GM18498 (cell line): ENCODE measurements around the gene ARSK.
"Not testable (repeated sequence)": the region's sequence is repeated elsewhere in the genome, so short reads cannot be mapped to it uniquely, and the experiment has no call there.

Experiments
- ATAC-seq: cut with Tn5 transposase; IDR thresholded peaks from one replicate; pipeline ENCODE4 v1.9.1; 2021; ENCODE audit warnings: mild to moderate bottlenecking, moderate library complexity; ENCODE audit not compliant: unreplicated experiment

Gene ARSK

DNA sequence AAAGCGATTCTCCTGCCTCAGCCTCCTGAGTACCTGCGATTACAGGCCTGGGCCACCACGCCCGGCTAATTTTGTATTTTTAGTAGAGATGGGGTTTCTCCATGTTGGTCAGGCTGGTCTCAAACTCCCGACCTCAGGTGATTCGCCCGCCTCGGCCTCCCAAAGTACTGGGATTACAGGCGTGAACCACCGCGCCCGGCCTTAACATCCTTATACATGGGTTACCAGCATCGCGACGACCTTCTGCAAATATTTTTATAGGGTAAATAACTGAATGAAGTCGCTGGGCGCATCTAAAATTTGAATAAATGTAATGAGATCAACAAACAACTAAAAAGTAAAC is 91.3 kb downstream of the ARSK start:
- ATAC-seq = not testable (repeated sequence)

DNA sequence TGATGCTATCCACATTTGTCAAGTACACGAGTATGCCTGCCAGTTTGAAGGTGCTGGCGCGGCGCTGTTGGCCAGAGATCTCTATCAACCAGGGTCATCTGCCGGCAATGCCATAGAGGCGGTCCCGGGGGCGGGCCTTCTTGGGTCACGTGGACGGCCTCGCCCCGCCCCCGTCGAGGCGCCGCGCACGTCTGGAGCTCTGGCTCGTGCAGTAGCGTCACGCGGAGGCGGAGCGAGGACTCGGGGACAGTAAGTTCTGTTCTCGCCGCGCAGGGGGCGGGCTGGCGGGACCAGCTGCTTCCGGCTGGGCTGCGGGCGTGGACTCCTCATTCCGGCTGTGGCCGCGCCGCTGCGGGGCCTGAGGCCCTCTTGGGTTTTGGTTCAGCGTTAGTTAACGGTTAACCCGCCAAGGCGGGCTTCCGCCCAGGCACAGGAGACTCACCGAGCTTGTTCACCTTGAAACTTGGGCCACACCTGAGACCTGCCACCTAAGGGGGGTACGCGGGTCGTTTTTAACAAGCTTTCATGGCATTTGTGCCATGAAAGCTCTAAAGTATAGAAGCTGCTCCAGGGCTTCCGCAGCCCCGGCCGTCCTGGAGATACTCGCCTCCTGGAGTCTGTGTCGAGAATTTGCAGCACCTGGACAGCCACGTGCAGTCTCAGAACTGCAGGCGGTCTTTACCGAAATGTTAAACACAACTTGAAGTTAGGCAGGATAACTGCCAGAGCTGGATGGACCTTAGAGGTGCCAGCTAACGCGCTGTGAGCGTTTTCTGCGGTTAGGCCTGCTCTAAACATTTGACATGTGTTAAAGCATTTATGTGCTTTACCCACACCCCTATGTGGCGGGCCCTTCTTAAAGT is 91.9 kb downstream of the ARSK start, which contains the start of gene RFESD:
Gene RFESD (plus strand): TSS at position 209 of the 863 bp plus-strand sequence. CDS start 5,495 bp downstream, outside the sequence.
- peak; percentile 98 for ATAC-seq

DNA sequence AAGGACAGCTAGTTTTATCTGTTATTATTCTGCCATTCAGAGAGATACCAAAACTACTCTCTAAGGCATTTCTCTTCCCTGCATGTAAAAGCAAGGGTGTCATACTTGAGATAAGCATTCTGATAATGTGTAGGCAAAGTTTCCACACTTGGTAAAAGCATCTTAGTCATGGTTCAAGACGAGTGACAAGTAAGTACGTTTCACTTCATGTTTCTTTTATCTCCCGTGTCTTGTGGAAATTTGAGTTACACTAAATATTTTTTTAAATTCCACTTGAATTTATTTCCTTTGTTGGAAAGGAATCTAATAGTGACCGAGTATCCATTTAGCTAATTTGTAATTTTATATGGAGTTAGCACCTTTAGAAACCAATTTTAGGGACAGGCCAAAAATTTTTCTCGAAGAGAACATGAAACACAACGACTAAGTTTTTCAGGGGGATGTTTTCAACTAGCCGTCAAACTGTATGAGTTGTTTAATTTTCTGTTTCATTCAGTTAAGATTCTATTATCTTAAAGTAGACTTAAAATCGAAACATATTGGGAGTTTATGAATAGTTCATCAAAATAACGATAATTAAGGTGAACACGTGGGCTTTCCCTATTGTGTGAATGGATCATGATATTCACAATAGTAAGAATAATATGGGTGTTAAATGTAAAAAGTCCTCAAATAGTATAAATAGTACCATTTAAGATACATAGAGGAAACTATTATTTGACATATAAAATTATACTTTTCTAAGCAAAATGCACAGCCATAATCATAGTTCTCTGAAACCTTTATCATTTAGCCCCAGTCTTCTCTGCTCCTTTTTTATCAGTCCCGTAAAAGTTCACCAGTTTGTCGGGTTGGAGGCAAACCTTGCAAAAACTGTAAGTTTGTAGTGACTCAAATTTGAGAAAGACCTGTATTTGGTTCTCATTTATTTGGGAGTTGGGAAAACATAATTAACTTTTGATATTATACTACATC is 93.3 kb downstream of the ARSK start:
- no peak for ATAC-seq

DNA sequence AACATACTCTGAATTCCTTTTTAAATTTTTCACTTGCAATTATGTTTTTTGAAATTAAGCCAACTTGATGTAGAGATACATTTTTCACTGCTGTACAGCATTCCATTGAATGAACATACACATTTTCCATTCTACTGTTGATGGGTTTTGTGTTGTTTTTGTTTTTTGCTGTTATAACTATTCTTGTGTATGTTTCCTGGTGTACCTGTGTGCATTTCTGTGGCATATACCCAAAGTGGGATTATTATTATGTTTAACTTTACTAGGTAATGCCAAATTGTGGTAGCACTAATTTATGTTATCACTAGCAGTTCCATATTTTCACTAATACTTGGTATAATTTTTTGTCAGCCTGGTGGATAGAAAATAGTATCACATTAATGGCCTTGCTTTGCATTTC is 94.4 kb downstream of the ARSK start:
- ATAC-seq = no peak

DNA sequence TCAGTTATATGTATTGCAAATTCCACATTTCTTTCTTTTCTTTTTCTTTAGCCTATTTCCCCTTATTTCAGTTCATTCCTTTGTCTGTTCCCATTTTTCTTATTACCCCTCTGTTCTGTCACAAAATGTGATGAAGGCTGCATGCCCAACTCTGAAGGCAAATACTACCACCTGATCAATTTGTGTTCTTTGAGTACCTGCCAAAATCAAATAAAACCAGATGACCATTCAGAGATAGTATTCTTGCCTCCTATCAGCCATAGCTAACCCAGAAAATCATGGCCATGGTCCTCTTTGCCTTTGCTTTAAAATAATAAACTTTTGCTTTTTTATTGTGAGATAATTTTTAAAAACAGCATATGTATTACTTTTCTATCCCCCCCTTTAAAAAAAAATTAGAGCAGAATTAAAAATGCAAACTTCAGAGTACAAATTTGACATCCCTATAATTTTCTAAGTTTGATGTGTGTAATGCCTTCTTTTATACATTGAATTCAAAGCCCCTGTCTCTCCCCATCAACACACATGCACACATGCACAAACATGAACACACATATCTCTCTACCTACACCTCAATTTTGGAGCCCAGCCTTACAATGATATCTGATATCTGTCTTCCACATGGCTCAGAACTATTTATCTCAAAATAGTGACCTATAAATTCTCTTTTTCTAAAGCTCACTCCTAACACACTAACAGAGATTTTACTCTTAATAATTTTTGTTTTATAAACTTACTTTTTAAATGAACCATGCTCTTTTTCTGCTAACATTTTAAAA is 95.1 kb downstream of the ARSK start:
- no peak for ATAC-seq

DNA sequence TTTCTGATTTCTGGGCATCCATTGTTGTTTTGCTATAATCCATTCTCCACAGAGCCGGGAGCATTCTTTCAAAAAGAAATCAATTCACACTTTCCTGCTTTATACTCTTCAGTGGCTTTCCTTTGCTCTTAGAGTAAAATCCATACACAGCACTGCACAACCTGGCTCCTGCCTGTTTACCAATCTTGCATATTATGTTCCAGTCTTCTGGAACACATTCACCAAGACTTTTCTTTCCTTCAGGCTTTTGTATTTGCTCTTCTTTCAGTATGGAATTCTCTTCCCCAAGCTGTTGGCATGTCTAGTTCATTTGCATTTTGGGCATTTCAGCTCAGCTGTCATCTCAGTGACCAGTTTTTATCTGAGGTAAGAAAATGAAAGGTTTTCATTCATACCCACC is 97.9 kb downstream of the ARSK start:
- ATAC-seq = no peak

DNA sequence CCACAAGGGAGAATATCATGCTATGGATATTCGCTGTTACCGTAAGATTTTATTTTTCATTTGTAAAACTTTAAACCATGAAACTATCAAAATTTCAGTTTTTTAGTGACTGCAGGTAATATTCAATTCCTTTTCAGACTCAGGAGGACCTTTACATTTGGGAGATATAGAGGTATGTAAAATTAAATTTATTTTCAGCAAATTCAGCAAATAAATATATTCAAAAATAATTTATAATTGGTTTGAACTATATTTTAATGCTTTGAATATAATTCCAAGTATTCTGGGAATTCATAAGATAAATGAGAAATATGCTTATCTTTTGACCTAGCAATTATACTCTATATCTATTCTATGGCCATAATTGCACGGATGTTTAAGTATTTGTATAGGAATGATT is 99.3 kb downstream of the ARSK start:
- no peak for ATAC-seq
